H1 (cell line): ENCODE results near the gene PARS2. TPM values are rescaled to one million over a fixed set of nuclear protein-coding genes. Genes with fewer than 3 reads are reported as not detected.
"Not testable (repeated sequence)": the region's sequence is repeated elsewhere in the genome, so short reads cannot be mapped to it uniquely, and the experiment has no call there.

Source experiments
- CTCF ChIA-PET: fragments of 300-600 bp; sonication (Branson Sonifier 250); formaldehyde crosslinking; loops from one replicate; lab custom pipeline; 2021; ENCODE audit not compliant: partially characterized antibody; lab: Charles Lee
- POLR2A ChIA-PET: fragments of 300-600 bp; sonication (Branson Sonifier 250); formaldehyde crosslinking; loops from one replicate; lab custom pipeline; 2021; ENCODE audit warnings: inconsistent platforms; ENCODE audit not compliant: partially characterized antibody; lab: Charles Lee
- DNase-seq, 2 experiments: peaks; one replicate each; pipeline versions ENCODE4 v3.0.0 to v3.0.0-alpha.2; 2010 to 2022; ENCODE audit warnings: low spot score in 2 of 2, low read depth in 1 of 2, mixed read lengths in 1 of 2
- FAIRE-seq: peaks from 2 replicates; lab custom pipeline; 2011; peaks lifted over from hg19 to GRCh38; lab: Jason Lieb, UNC
- H2AFZ ChIP-seq: 2 replicates; pipeline ENCODE4 v1.8.1; 2012; ENCODE audit warnings: low read length, inconsistent platforms
- H2AK5ac ChIP-seq: 2 replicates; pipeline ENCODE4 v1.6.1; 2013; ENCODE audit warnings: low read depth, low read length
- H2BK120ac ChIP-seq: replicated peaks from 2 replicates; pipeline ENCODE3; 2013; ENCODE audit warnings: low read depth, low read length, inconsistent platforms
- H2BK12ac ChIP-seq: 2 replicates; pipeline ENCODE4 v1.6.1; 2013; ENCODE audit warnings: low read depth, low read length
- H2BK15ac ChIP-seq: 2 replicates; pipeline ENCODE4 v1.6.1; 2013; ENCODE audit warnings: low read length
- H2BK20ac ChIP-seq: 2 replicates; pipeline ENCODE4 v1.6.1; 2013; ENCODE audit warnings: low read length
- H2BK5ac ChIP-seq: 2 replicates; pipeline ENCODE4 v1.6.1; 2013; ENCODE audit warnings: low read depth, low read length
- H3K14ac ChIP-seq: 2 replicates; pipeline ENCODE4 v1.6.1; 2013; ENCODE audit warnings: inconsistent platforms; ENCODE audit not compliant: insufficient read length
- H3K18ac ChIP-seq: 2 replicates; pipeline ENCODE4 v1.6.1; 2013; ENCODE audit warnings: low read length; ENCODE audit errors: extremely low read depth
- H3K23ac ChIP-seq: 2 replicates; pipeline ENCODE4 v1.6.1; 2013; ENCODE audit warnings: inconsistent platforms; ENCODE audit not compliant: insufficient read length
- H3K23me2 ChIP-seq: 2 replicates; pipeline ENCODE4 v1.6.1; 2013; ENCODE audit warnings: low read depth, low read length
- H3K27ac ChIP-seq: 2 replicates; pipeline ENCODE4 v1.6.1; 2011; ENCODE audit warnings: low read depth, low read length, inconsistent platforms
- H3K27me3 ChIP-seq, 4 experiments: replicated peaks in 1 of 4; 1 replicate in 1 of 4; 2 replicates in 3 of 4; pipeline versions ENCODE4 v1.6.1 to v1.8.1; 2011 to 2013; ENCODE audit warnings: low read length in 3 of 4, mild to moderate bottlenecking in 3 of 4, inconsistent platforms in 2 of 4, mixed read lengths in 2 of 4, moderate library complexity in 1 of 4; ENCODE audit not compliant: control insufficient read depth in 3 of 4, insufficient read depth in 3 of 4; ENCODE audit errors: extremely low read depth in 1 of 4
- H3K36me3 ChIP-seq, 4 experiments: 2 replicates each; pipeline versions ENCODE4 v1.6.1 to v1.8.1; 2011 to 2013; ENCODE audit warnings: mild to moderate bottlenecking in 4 of 4, low read length in 3 of 4, moderate library complexity in 2 of 4, control low read depth in 1 of 4, inconsistent platforms in 1 of 4; ENCODE audit not compliant: insufficient read depth in 4 of 4, control insufficient read depth in 2 of 4
- H3K4ac ChIP-seq: replicated peaks from 2 replicates; pipeline ENCODE3; 2013; ENCODE audit warnings: low read length, low read depth, mixed read lengths, inconsistent platforms; ENCODE audit not compliant: insufficient read length
- H3K4me1 ChIP-seq, 4 experiments: replicated peaks in 1 of 4; 1 replicate in 1 of 4; 2 replicates in 3 of 4; pipeline versions ENCODE4 v1.6.1 to v1.8.1; 2011 to 2013; ENCODE audit warnings: low read length in 3 of 4, inconsistent platforms in 2 of 4, mixed read lengths in 1 of 4; ENCODE audit not compliant: insufficient read depth in 4 of 4, control insufficient read depth in 3 of 4
- H3K4me2 ChIP-seq, 2 experiments: 2 replicates each; pipeline versions ENCODE4 v1.6.1 to v1.8.1; 2011 to 2013; ENCODE audit warnings: low read depth in 2 of 2, low read length in 2 of 2, control low read depth in 1 of 2, inconsistent platforms in 1 of 2, mild to moderate bottlenecking in 1 of 2; ENCODE audit not compliant: insufficient read depth in 1 of 2
- H3K4me3 ChIP-seq, 4 experiments: fragments of 200-600, 300-600 bp in 1 of 4; sonication (generic), shearing (Covaris generic), sonication (Bioruptor Twin) in 1 of 4; 2 replicates each; pipeline versions ENCODE4 v1.5.1 to v1.8.1; 2011 to 2016; ENCODE audit warnings: low read length in 4 of 4, low read depth in 3 of 4, control low read depth in 2 of 4, inconsistent platforms in 2 of 4, mild to moderate bottlenecking in 2 of 4, mixed read lengths in 1 of 4, moderate library complexity in 1 of 4; ENCODE audit not compliant: insufficient read depth in 2 of 4; ENCODE audit errors: extremely low read depth in 1 of 4
- H3K56ac ChIP-seq: replicated peaks from 2 replicates; pipeline ENCODE3; 2013; ENCODE audit warnings: low read depth, mild to moderate bottlenecking, mixed read lengths, low read length, inconsistent platforms; ENCODE audit not compliant: insufficient read length
- H3K79me1 ChIP-seq: 2 replicates; pipeline ENCODE4 v1.6.1; 2013; ENCODE audit warnings: low read depth, low read length, control low read depth
- H3K79me2 ChIP-seq, 2 experiments: 2 replicates each; pipeline versions ENCODE4 v1.6.1 to v1.8.1; 2012 to 2013; ENCODE audit warnings: low read length in 2 of 2, mild to moderate bottlenecking in 2 of 2, inconsistent platforms in 1 of 2; ENCODE audit not compliant: insufficient read depth in 2 of 2, control insufficient read depth in 1 of 2
- H3K9ac ChIP-seq, 4 experiments: replicated peaks in 1 of 4; 1 replicate in 1 of 4; 2 replicates in 3 of 4; pipeline versions ENCODE4 v1.6.1 to v1.8.1; 2011 to 2013; ENCODE audit warnings: low read depth in 3 of 4, low read length in 3 of 4, control low read depth in 2 of 4, mild to moderate bottlenecking in 2 of 4, moderate library complexity in 2 of 4, inconsistent platforms in 1 of 4; ENCODE audit errors: extremely low read depth in 1 of 4
- H3K9me3 ChIP-seq, 2 experiments: 2 replicates each; pipeline versions ENCODE4 v1.6.1 to v1.8.1; 2012 to 2013; ENCODE audit warnings: mild to moderate bottlenecking in 2 of 2, moderate library complexity in 2 of 2, control low read depth in 1 of 2, inconsistent platforms in 1 of 2, low read depth in 1 of 2, low read length in 1 of 2, mixed read lengths in 1 of 2; ENCODE audit not compliant: insufficient read depth in 2 of 2
- H4K20me1 ChIP-seq, 2 experiments: replicated peaks in 1 of 2; 2 replicates each; pipeline versions ENCODE3 to v1.8.1; 2011 to 2013; ENCODE audit warnings: inconsistent platforms in 2 of 2, low read length in 2 of 2, mild to moderate bottlenecking in 1 of 2; ENCODE audit not compliant: insufficient read depth in 2 of 2, control insufficient read depth in 1 of 2
- H4K5ac ChIP-seq: 2 replicates; pipeline ENCODE4 v1.6.1; 2013; ENCODE audit warnings: low read length, low read depth, mixed read lengths, inconsistent platforms; ENCODE audit not compliant: insufficient read length
- H4K8ac ChIP-seq: 2 replicates; pipeline ENCODE4 v1.8.0; 2013; ENCODE audit warnings: mild to moderate bottlenecking, moderate library complexity, low read length, inconsistent platforms; ENCODE audit not compliant: insufficient read depth; ENCODE audit errors: extremely low read depth
- H4K91ac ChIP-seq: replicated peaks from 2 replicates; pipeline ENCODE3; 2013; ENCODE audit warnings: low read length, mixed read lengths, inconsistent platforms; ENCODE audit not compliant: insufficient read length
- BACH1 ChIP-seq: IDR thresholded peaks from 2 replicates; pipeline ENCODE4 v1.6.1; 2012; ENCODE audit warnings: low read length, improper control_type of control experiment
- WGBS, 2 experiments: shearing (Covaris generic) in 1 of 2; methylation state at CpG; one replicate each; pipeline versions ENCODE4 v1.1.6 to v1.1.7; 2013 to 2015; ENCODE audit warnings: low lambda C conversion rate in 2 of 2, mixed read lengths in 2 of 2, inconsistent platforms in 1 of 2, low coverage in 1 of 2, missing lambda C conversion rate in 1 of 2; ENCODE audit not compliant: insufficient replicate concordance in 2 of 2, insufficient coverage in 1 of 2, insufficient read length in 1 of 2; ENCODE audit errors: extremely low coverage in 1 of 2, missing lambda C conversion rate in 1 of 2; 5-methylcytosine and 5-hydroxymethylcytosine counted together
- polyA plus RNA-seq, 7 experiments: library from polyadenylated mRNA; depleted of rRNA in 3 of 7; stranded (reverse) in 5 of 7; unstranded in 2 of 7; fragments of >200 nt in 5 of 7; fragments of 200-250 nt in 2 of 7; gene quantifications; 1 replicate in 5 of 7; 2 replicates in 1 of 7; 4 replicates in 1 of 7; pipeline versions ENCODE4 v1.2.1 to v1.2.3, GENCODE V29; 2011 to 2013; ENCODE audit warnings: missing spikeins in 2 of 7, mixed read lengths in 2 of 7
- total RNA-seq: library from RNA; stranded (reverse); fragmentation: NEBNext Ultra II Directional; extraction: Animal tissue kit (Norgen Biotek cat#: 25700); gene quantifications from 2 replicates; pipeline ENCODE4 v1.2.1, GENCODE V29; 2021

The PARS2 gene
- total and polyA plus RNA-seq, 2 of the 8 experiments (the other 6 are each of a cell fraction or from before 2014, with no cell fraction given): 8.9 to 10.0 TPM

GRCh38 chr1:54777011-54777410, 12.7 kb upstream of the PARS2 start (continued):
- no peak for TF ChIP-seq BACH1

DNA sequence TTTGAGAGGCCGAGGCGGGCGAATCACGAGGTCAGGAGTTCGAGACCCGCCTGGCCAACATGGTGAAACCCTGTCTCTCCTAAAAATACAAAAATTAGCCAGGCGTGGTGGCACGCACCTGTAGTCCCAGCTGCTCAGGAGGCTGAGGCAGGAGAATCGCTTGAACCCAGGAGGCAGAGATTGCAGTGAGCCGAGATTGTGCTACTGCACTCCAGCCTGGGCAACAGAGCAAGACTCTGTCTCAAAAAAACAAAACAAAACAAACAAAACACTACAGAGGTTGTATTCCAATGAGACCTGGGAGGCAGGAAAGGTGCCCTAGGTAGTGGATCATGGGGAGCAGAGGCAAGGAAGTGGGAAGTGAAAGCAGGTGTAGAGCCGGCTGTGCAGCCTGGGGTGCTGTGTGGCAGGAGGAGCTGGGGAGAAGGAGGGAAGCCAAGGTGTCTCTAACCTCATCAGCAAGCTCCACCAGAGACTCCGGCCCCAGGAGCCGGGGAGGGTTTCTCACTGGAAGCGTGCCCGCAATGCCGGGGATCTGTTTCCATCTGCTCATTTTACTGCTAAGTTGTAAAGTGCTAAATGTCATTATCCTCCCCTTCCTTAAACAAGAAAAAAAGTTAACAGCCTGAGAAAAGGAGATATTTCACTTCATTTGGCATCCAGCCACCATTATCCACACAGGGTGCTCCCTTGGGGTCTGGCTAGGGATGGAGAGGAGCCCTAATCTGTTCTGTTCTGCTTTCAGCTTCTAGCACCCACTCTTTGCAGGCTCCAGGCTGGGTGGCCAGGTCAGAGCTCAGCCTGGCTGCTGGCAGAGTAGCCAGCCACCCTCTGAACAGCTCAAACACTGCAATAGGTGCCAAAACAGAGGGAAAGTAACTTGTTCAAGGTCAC, 11.8 kb upstream of the PARS2 start:
- not testable (repeated sequence) for H3K79me2 ChIP-seq, H3K4me2 ChIP-seq, FAIRE-seq, H3K18ac ChIP-seq, H3K14ac ChIP-seq, H3K36me3 ChIP-seq, H4K20me1 ChIP-seq, H3K4me3 ChIP-seq, H3K4ac ChIP-seq, H4K91ac ChIP-seq, H3K9me3 ChIP-seq, H4K8ac ChIP-seq, H2BK12ac ChIP-seq, H3K4me1 ChIP-seq, H2AFZ ChIP-seq, H2BK15ac ChIP-seq, H3K79me1 ChIP-seq, H2BK120ac ChIP-seq, H2BK20ac ChIP-seq, H3K27ac ChIP-seq, H3K56ac ChIP-seq, H2BK5ac ChIP-seq, DNase-seq, H3K23me2 ChIP-seq, H3K23ac ChIP-seq, H3K9ac ChIP-seq, H2AK5ac ChIP-seq, H4K5ac ChIP-seq
- 89% methylated on average over 15 of the region's 16 CpGs; no CpG with 5 or more reads in 1 of the 2 experiments for WGBS, 2 experiments
- H3K27me3 ChIP-seq: peaks cover under 1 to 11% (median 8%) of the 10 kb centered on the region in 4 experiments; a peak in 5 of 7 replicates
- CTCF ChIA-PET: interaction anchor here (0.6 to 4.7 kb wide), 11 partner anchors 10 to 246 kb away, joined by 3 to 31 read pairs (median 3); partner anchors contain the start of gene TTC22
- POLR2A ChIA-PET: interaction anchor here (0.9 kb wide), 1 partner anchor 18 kb away, joined by 3 read pairs; no protein-coding TSS in a partner anchor
